ENCODE data around the gene RPIA. TPM values are rescaled to one million over a fixed set of nuclear protein-coding genes. Genes with fewer than 3 reads are reported as not detected.

RPIA gene
- polyA plus RNA-seq, 1 experiment, result 10.9 TPM

DNA sequence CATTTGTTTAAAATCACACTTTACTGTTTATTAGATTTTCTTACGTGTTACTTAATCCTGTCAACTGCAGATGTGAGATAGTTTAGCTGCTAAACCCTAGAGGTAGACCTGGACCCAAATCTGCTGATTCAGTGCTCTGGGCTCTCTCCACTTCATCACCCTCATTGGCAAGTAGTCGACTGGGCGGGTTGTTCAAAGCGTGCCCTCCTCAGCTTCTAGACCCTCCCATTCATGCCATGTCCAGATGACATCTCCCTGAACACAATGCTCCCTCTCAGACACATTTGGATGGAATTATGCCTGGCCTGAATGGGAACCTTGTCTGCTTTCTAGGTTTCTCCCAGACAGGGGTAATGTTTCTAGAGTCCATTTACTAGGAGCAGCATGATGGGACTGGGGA, 43.7 kb downstream of the RPIA start:
- no peaks in the 10 kb centered on the region for H3K27me3 ChIP-seq (ENCODE audit: control insufficient read depth, insufficient read depth, low read length)
- no peak overlapping the region for H3K4me3 ChIP-seq (ENCODE audit: low read depth, low read length)
- H3K27ac ChIP-seq (ENCODE audit: low read depth, low read length), result no peak overlapping the region
- ChIA-PET CTCF (no interaction called here), POLR2A (no interaction called here)
- TF ChIP-seq, protein P1, sequence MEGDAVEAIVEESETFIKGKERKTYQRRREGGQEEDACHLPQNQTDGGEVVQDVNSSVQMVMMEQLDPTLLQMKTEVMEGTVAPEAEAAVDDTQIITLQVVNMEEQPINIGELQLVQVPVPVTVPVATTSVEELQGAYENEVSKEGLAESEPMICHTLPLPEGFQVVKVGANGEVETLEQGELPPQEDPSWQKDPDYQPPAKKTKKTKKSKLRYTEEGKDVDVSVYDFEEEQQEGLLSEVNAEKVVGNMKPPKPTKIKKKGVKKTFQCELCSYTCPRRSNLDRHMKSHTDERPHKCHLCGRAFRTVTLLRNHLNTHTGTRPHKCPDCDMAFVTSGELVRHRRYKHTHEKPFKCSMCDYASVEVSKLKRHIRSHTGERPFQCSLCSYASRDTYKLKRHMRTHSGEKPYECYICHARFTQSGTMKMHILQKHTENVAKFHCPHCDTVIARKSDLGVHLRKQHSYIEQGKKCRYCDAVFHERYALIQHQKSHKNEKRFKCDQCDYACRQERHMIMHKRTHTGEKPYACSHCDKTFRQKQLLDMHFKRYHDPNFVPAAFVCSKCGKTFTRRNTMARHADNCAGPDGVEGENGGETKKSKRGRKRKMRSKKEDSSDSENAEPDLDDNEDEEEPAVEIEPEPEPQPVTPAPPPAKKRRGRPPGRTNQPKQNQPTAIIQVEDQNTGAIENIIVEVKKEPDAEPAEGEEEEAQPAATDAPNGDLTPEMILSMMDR (IDR thresholded peaks at IDR 0.05; ENCODE audit: low read depth, low read length), result no peak
- no peaks in the 10 kb centered on the region for H3K9me3 ChIP-seq (ENCODE audit: control insufficient read depth, insufficient read depth, low read length)
- DNase-seq (ENCODE audit: low read depth, low spot score), result no peak

DNA sequence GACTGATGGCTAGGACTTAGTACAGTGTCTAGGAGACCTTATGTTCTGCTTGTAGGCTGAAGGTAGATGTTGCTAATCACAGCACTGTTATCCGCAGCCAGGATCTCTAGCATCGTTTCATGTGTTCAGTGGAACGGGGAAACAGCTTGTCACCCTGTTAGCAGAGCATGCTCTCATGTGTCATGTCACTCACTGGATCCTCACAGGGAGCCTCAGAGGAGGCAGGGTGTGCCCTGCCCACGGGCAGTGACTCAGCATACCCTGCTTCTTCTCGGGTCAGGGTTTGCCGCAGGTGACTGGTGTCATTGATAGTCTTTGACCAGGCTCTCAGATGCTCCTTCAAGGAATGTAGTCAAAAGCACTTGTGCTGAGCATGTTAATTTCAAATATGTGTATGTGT, 44.4 kb downstream of the RPIA start:
- POLR2A ChIA-PET, result no interaction called here
- Histone ChIP-seq H3K27ac (ENCODE audit: low read depth, low read length) (no peak overlapping the region), H3K9me3 (ENCODE audit: control insufficient read depth, insufficient read depth, low read length) (no peaks in the 10 kb centered on the region), H3K27me3 (ENCODE audit: control insufficient read depth, insufficient read depth, low read length) (no peaks in the 10 kb centered on the region), H3K4me3 (ENCODE audit: low read depth, low read length) (no peak overlapping the region)
- CTCF ChIA-PET, result interaction anchor here (1.2 kb wide), 1 partner anchor 10 kb away, joined by 3 read pairs; no protein-coding TSS in a partner anchor
- TF ChIP-seq, protein P1 (IDR thresholded peaks at IDR 0.05; ENCODE audit: low read depth, low read length), result no peak
- no peak for DNase-seq (ENCODE audit: low read depth, low spot score)

DNA sequence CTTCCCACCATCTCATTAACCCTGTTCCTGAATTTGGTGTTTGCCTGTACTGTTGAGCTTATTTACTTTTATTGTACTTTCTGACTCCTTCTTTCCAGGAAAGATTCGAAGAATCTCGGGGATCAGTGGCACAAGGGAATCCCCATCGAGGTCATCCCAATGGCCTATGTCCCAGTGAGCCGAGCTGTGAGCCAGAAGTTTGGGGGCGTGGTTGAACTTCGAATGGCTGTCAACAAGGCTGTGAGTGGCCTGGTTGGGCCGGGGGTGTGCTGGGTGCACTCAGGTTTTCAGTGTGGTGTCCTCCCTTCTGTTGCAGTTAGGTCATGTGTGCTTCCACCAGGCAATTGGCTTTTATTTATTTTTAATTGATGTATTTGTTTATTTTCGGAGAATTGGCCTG, 45.0 kb downstream of the RPIA start:
- TF ChIP-seq, protein P1 (IDR thresholded peaks at IDR 0.05; ENCODE audit: low read depth, low read length), result no peak
- no peaks in the 10 kb centered on the region for H3K9me3 ChIP-seq (ENCODE audit: control insufficient read depth, insufficient read depth, low read length)
- no peak overlapping the region for H3K4me3 ChIP-seq (ENCODE audit: low read depth, low read length)
- H3K27ac ChIP-seq (ENCODE audit: low read depth, low read length), result no peak overlapping the region
- ChIA-PET CTCF (interaction anchor here (1.0 to 4.2 kb wide), 3 partner anchors 10 to 14 kb away, joined by 3 to 22 read pairs (median 3); no protein-coding TSS in a partner anchor), POLR2A (no interaction called here)
- no peak for DNase-seq (ENCODE audit: low read depth, low spot score)
- no peaks in the 10 kb centered on the region for H3K27me3 ChIP-seq (ENCODE audit: control insufficient read depth, insufficient read depth, low read length)

DNA sequence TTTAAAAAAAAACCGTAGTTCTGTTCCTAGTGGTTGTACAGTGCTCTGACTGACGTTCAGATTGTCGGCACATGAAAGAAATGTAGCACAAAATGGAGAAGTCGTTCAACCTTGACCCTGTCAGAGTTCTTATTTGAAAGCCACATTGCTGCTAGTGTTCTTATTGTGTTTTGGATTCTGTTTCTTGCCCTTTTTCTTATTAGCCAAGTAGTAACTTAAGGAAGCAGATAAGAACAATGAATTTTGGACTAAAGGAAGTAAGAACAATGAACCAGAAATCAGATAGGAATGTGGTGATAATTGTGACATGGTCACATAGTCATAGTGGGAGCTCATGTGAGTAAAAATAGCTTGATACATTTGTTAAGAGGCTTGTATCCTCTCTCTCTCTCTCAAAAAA, 45.9 kb downstream of the RPIA start:
- ChIA-PET CTCF (interaction anchor here (1.0 to 4.2 kb wide), 2 partner anchors 11 to 15 kb away, joined by 3 to 22 read pairs; no protein-coding TSS in a partner anchor), POLR2A (interaction anchor here (0.7 kb wide), 1 partner anchor 109 kb away, joined by 4 read pairs; no protein-coding TSS in a partner anchor)
- no peak for DNase-seq (ENCODE audit: low read depth, low spot score)
- Histone ChIP-seq H3K4me3 (ENCODE audit: low read depth, low read length) (no peak overlapping the region), H3K9me3 (ENCODE audit: control insufficient read depth, insufficient read depth, low read length) (no peaks in the 10 kb centered on the region), H3K27me3 (ENCODE audit: control insufficient read depth, insufficient read depth, low read length) (no peaks in the 10 kb centered on the region), H3K27ac (ENCODE audit: low read depth, low read length) (no peak overlapping the region)
- TF ChIP-seq, protein P1 (IDR thresholded peaks at IDR 0.05; ENCODE audit: low read depth, low read length), result no peak

DNA sequence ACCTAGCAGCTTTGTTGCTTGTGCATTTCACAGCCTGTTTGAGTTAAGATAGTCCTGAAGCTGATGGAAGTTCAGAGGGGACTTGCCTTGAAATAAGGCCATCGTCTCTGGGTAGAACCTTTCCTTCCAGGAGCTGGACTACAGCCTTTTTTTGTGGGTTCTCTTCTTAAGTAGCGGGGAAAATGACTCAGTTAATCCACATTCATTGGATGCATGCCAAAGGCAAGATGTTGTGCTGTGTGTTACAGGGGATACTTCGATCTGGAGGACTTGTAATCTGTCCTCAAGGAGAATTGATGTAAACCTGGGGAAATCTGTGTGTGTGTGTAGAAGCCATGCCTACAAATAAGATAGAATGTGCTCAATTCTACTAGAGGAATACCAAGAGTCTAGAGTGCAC, 46.8 kb downstream of the RPIA start:
- no peak for DNase-seq (ENCODE audit: low read depth, low spot score)
- Histone ChIP-seq H3K27ac (ENCODE audit: low read depth, low read length) (no peak overlapping the region), H3K27me3 (ENCODE audit: control insufficient read depth, insufficient read depth, low read length) (no peaks in the 10 kb centered on the region), H3K9me3 (ENCODE audit: control insufficient read depth, insufficient read depth, low read length) (no peaks in the 10 kb centered on the region), H3K4me3 (ENCODE audit: low read depth, low read length) (no peak overlapping the region)
- POLR2A ChIA-PET, result no interaction called here
- CTCF ChIA-PET, result interaction anchor here (2.1 to 4.2 kb wide), 2 partner anchors 10 to 16 kb away, joined by 10 to 22 read pairs; no protein-coding TSS in a partner anchor
- TF ChIP-seq, protein P1 (IDR thresholded peaks at IDR 0.05; ENCODE audit: low read depth, low read length), result 0 out of 2 replicates have a peak, but pooled peaks have one; percentile 1

Measured in AG04450 (cell line).